ENCODE measurements around the gene CERS5.

GRCh38 chr12:50185301-50185895 is 18.2 kb upstream of the CERS5 start:
- TF ChIP-seq POLR2A (IDR thresholded peaks at IDR 0.05) = no peak
- TF ChIP-seq, protein P1, sequence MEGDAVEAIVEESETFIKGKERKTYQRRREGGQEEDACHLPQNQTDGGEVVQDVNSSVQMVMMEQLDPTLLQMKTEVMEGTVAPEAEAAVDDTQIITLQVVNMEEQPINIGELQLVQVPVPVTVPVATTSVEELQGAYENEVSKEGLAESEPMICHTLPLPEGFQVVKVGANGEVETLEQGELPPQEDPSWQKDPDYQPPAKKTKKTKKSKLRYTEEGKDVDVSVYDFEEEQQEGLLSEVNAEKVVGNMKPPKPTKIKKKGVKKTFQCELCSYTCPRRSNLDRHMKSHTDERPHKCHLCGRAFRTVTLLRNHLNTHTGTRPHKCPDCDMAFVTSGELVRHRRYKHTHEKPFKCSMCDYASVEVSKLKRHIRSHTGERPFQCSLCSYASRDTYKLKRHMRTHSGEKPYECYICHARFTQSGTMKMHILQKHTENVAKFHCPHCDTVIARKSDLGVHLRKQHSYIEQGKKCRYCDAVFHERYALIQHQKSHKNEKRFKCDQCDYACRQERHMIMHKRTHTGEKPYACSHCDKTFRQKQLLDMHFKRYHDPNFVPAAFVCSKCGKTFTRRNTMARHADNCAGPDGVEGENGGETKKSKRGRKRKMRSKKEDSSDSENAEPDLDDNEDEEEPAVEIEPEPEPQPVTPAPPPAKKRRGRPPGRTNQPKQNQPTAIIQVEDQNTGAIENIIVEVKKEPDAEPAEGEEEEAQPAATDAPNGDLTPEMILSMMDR (IDR thresholded peaks at IDR 0.05) = no peak
